Measurements from ENCODE around the gene ANXA3.

Gene ANXA3

GRCh38 chr4:78644744-78645330, 93.3 kb downstream of the ANXA3 start:
- peak overlapping the region; percentile 19 for H3K4me3 ChIP-seq (ENCODE audit: low read depth, low read length)
- TF ChIP-seq CTCF (IDR thresholded peaks at IDR 0.05; ENCODE audit: low read depth, low read length) = peak; percentile 83

GRCh38 chr4:78645853-78646757, 94.5 kb downstream of the ANXA3 start:
- H3K4me3 ChIP-seq (ENCODE audit: low read depth, low read length) = peak overlapping the region; percentile 19
- TF ChIP-seq CTCF (IDR thresholded peaks at IDR 0.05; ENCODE audit: low read depth, low read length) = no peak

GRCh38 chr4:78647272-78647671, 95.7 kb downstream of the ANXA3 start:
- no peak overlapping the region for H3K4me3 ChIP-seq (ENCODE audit: low read depth, low read length)
- no peak for TF ChIP-seq CTCF (IDR thresholded peaks at IDR 0.05; ENCODE audit: low read depth, low read length)

- no peak for TF ChIP-seq CTCF (IDR thresholded peaks at IDR 0.05; ENCODE audit: low read depth, low read length)
- H3K4me3 ChIP-seq (ENCODE audit: low read depth, low read length) = no peak overlapping the region
Measured at GRCh38 chr4:78648640-78649363, 97.2 kb downstream of the ANXA3 start.

GRCh38 chr4:78650106-78651024, 98.8 kb downstream of the ANXA3 start:
- H3K4me3 ChIP-seq (ENCODE audit: low read depth, low read length) = no peak overlapping the region

More at GRCh38 chr4:78650106-78651024, 98.8 kb downstream of the ANXA3 start:
- TF ChIP-seq CTCF (IDR thresholded peaks at IDR 0.05; ENCODE audit: low read depth, low read length) = no peak

All from WI38 (cell line).